SHP77 (cell line): ENCODE results near the gene BBS2.
A peak's percentile ranks its signal among the peaks of the same experiment; 100 is the strongest.

Source experiments
- DNase-seq, 2 experiments: peaks; one replicate each; lab custom pipeline; 2025; lab: John Stamatoyannopoulos, UW

Gene BBS2

DNA sequence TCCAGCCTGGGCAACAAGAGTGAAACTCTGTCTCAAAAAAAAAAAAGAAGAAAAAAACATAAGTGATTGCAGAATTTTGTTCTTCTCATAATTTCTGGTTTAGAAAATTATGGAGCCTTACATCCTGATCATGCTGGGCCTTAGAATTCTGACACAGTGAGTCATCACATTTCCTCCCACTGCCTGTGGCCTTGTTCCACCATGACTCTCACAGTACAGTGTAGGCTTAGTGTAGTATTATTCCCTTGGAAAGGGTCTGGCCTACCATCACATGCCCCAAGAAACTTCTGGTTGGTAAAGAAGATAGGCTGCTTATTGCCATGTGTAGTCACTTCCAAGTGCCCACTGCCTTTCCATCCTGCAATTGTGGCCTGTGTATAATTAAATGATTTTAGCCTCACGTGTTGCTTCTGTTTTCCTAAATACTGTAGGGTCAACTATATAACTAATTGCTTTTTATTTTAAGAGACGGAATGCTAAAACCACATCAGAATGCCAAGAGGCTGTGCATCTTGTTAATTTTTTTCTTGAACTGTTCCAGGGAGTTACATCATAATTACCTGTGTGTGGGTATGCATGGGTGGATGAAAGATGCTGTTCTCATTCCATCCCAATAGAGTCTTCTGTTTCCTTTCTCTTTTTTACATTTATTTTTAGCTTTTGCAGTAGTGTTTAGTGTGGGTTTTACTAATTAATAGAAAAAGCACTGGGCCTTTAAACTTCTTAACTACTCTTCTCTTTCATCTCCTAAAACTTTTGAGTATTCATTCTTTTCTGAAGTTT lies 42.5 kb downstream of the BBS2 start:
- no peak for DNase-seq

DNA sequence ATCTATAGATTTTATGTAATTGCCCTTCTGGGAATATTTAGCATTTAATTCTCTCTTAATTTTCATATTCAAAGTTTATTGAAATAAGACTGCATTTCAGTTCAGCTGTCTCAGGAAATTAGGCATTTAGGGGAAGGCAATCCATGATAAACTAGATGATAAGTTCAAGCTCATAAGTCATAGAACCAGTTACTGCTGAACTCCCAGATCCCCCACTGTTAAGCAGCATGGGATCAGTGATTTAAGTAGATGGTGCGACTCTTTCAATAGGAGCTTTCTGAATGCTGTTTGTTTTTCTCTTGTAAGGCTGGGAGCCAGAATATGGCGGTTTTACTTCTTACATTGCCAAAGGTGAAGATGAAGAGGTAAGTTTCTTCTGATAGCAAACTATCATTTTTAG lies 44.6 kb downstream of the BBS2 start:
- no peak for DNase-seq

DNA sequence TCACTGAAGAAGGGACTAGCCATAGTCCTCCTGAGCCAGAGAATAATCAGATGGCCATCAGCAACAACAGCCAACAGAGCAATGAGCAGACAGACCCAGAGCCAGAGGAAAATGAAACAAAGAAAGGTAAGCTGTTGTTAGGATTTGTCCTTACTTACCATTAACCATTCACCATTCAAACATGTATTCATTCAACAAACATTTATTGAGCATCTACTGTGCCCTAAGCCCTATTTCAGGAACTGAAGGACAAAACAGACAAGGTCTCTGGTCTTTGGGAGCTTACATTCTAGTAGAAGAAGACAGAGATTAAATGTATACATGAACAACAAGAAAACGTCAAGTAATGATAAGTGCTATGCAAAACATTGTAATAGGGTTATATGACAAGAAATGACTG lies 49.2 kb downstream of the BBS2 start:
- no peak for DNase-seq

DNA sequence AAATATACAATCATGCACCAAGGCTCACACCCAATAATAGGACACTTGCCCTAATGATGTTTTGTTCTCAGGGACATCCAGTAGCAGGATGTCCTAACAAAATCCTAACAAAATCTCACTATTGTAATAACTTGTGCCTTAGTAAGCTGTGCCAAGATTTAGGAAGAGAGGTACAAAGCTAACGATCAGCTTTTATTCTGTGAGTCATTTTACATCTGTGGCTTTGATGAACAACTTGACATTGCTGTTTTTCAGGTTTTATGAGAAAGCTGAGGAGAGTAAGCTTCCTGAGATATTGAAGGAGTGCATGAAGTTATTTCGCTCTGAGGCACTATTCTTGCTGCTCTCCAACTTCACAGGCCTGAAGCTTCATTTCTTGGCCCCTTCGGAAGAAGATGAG lies 49.6 kb downstream of the BBS2 start:
- DNase-seq: no peak

DNA sequence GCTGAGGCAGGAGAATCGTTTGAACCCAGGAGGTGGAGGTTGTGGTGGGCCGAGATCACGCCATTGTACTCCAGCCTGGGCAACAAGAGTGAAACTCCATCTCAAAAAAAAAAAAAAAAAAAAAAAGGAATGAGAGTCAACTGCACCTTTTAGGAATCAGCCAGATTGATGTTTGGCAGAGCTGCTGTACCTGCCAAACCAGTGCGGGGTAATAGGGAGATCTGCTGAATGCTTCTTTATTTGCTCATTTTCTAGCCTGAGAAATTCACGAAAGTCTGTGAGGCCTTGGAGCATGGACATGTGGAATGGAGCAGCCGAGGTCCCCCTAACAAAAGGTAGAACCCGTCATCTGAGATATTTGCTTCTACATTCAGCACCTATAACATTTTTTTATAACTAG lies 50.1 kb downstream of the BBS2 start:
- DNase-seq: no peak

DNA sequence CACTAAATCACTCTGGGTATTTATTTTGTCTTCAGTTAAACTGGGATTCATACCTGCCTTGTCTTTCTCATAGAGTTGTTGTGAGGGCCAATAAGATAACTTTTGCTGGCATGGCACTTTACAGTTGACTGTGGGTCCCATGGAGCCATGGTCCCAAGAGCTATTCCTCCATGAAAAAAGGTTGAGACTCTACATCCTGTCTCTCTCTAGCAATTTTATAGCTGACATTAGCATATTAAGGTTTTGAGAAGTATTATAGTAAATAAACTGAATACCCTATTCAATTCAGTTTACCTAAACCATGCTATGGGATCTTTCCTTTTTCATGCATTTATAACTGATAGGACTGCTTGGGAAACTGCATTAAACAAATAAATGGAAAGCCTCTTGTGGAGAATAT lies 51.0 kb downstream of the BBS2 start:
- DNase-seq: no peak

DNA sequence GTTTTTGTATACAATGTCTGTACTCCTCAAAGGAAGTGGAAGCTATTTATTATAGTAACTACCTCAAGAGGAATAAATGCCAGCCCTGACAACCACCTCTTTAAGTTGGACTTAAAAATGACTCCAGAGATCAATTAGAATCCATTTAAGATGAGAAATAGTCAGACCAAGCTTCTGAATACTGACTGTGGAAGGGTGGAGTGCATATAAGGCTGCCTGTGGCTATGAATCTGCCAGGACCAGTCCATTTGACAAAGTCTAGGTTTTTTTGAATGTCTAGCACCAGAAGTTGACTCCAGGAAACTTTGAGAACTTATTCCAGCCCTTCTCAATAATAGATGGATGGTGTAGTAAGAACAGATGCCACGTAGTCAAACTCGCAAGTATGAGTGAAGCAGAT lies 53.5 kb downstream of the BBS2 start:
- no peak for DNase-seq

DNA sequence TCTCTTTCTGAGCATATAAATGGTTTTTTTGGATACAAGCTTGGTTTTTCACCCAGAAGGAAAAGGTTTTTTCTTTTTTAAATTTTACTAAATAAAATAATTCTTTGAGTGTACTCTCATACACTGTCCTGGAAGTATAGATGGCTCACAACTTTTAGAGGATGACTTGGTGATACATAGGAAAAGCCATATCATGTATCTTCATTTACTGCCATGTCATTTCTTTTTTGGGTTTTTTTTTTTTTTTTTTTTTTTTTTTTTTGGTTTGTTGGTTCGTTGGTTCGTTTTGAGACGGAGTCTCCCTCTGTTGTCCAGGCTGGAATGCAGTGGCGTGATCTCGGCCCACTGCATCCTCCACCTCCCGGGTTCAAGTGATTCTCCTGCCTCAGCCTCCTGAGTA lies 56.7 kb downstream of the BBS2 start:
- no peak for DNase-seq

DNA sequence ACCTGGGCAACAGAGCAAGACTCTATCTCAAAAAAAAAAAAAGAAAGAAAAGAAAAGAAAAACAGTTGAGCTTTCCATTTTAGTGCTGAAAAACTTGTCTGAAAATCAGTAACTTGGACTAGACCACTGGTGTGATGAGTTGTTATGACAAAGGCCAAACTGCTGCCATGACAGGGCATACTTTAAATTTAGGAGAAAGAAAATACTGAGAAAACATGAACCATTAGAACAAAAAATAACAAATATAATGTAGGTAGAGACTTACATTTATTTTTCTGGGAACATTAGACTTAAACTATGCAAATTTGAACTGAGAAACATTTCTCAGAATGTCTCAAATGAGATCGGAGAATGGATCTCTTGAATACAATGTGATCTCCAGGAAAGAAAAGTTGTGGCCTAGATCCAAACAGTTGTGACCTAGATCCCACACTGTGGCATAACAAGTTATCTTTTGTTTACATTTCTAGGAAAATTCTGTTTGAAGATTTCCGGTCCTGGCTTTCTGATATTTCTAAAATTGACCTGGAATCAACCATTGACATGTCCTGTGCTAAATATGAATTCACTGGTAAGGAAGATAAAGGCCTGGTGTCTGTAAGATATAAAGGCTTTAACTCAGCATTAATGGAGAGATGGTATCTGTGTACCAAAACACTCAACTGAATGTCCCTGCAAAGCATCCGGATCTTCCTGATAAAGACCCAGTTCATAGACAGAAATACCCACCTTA lies 57.6 kb downstream of the BBS2 start:
- no peak for DNase-seq

DNA sequence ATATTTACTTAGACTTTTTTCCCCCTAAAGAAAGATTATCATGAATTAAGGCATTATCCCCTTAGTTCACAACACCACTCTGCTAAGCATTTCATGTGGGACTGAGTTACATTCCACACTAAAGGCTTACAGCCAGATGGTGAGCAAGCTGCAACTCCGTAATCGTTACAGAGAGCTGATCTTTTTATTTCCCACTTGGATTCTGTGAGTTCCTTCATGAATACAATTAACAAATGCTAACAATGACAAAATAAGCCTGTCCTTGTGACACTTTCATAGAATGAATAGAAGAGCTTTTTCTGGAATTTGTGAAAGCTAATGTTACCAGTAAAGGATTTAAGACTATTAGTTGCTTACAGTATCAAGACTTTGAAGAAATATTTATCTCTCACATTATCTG lies 59.7 kb downstream of the BBS2 start:
- no peak for DNase-seq

DNA sequence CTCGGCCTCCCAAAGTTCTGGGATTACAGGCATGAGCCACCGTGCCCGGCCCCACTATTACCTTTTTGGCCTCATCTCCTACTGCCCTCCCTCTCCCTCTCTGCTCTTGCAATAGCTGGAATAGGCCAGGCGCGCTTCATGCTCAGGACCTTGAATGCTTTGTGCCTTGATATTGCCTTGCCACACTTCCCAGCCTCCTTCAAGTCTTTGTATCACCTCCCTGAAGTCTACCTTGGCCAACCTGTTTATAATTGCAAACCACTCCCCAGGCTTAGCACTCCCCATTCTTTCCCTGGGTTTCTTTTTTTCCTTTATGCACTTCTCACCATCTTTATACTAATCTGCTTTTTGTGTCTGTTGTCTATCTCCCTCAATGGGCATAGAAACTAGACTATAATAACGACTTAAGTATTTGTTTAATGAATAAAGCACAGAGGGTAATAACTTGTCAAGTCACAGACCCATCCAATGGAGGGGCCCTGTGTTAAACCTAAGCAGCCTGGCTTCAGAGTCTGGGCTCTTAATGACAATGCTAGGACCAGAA lies 61.8 kb downstream of the BBS2 start:
- DNase-seq: no peak

DNA sequence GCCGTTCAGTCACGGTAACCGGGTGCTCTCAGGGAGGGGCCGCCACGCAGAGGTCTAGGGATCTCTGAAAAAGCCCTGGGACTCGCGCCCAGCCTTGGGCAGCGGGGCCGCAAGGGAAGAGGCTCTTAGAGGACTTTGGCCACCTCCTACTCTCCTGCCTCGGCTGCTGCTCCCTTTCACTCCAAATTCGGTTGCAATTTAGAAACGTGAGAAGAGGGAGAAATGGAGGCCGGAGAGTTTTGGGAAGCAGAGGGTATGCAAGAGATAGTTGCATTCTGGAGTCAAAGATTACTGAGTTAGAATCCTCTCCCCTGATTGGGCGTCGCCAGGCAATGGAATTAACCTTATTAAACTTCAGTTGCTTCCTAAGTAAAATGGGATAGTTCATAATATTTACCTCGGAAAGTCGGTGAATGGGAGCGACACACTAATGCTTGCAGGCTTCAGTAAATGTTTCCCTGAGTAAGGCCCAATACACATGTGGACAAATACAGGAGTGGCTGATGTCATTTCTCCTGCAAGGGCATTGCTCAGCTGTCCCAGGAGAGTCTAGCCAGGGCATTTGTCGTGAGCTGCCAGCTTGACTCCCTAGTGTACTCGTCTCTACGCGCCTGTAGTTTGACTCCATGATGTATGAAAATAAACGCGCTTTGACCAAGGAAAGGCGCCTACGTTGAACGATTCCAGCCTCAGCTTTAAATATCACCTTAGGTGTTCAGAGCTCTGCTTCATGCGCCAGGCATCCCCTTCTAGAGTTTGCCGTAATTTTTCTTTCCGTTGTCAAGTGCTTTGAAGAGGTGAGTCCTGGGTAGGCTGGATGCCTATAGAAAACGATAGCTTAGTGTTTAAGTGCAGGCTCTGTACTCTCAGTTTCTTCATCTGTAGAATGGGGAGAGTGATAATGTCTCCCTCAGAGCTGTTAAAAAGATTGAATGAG lies 67.8 kb downstream of the BBS2 start:
- peak; percentile 55 to 65 for DNase-seq

DNA sequence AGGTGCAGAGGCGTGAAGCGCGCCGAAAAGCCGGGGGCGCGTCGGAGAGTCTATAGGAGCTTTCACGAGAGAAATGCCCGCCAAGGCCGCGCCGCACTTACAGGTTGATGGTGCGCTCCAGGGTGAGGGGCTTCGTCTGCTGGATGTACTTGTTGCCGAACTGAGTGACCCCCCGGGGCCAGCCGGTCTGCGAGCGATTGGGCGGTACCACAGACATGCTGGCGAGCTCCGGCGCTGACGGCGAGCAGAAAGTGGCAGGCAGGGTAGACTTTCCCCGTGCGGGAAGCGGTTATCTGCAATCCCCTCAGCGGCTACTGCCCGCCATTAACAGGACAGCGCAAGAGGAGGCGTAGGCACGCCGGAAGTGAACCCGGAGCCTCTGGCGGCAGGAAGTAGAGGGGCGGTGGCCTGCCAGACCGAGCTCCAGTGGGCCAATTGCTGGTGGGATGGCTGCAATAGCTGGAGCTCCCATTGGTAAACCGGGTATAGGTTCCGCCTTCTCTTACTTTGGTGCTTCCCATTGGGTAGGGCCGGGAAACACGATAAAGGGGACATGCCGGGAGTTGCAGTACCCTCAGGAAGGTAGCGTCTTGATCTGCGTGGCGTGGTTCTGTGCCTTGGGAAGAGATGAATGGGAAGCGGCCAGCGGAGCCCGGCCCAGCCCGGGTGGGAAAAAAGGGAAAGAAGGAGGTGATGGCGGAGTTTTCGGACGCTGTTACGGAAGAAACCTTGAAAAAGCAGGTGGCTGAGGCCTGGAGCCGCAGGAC lies 68.7 kb downstream of the BBS2 start, which contains the start of the genes NUDT21 and OGFOD1:
Gene NUDT21, minus strand, starts transcription at position 347 of the 767 bp plus-strand sequence. Its CDS starts 130 bp downstream, at position 217.
Gene OGFOD1, plus strand, starts transcription at position 569 of the 767 bp plus-strand sequence. Its CDS starts 59 bp downstream, at position 628.
- peak; percentile 97 for DNase-seq

DNA sequence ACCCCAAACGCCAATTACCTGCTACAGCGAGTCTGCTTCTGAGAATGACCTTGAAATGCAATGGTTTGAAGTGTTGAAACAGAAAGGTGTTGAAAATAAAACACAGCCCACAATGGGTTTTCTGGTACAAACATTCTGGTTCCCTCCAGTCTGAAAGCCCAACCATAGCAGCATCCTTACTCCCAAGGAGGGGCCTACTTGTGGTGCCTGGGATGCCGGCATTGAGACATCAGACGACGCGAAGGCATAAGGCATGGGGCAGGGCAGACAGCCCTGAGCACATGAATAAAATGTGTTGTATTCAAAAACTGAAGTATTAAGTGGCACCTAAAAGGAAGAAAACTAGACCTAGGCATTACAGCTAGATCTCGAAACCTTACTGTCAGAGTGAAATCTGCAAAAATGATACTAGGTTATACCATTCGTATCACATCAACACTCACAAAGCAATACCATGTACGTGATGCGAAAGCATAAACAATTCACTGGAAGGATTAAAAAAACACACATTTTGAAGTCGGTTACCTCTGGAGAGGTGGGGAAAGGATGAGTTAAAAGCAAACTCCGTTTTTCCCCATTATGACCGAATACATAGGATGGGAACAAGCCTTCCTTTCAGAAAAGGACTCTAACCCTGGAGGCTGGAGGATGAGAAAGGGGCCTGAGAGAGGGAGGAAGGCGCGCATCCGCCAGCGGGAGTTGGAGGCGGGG lies 69.4 kb downstream of the BBS2 start:
- DNase-seq: no peak

DNA sequence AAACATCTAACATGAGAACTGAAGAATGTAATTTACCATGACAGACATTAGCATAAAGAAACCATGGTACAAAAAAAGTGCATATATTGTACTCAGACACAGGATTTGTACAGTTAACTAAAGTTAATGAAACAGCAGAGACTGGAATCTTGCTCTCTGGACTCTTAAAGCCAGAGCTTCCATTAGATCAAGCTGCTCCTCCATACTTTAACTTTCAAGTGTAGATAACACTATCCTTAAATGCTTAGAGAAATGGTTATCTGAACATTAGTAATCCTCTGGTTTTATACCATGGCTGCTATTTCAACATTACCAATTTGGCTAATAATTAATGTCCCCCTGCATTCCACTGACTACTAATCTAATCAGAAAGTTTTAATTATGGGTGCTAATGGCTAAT lies 71.8 kb downstream of the BBS2 start:
- DNase-seq: no peak

DNA sequence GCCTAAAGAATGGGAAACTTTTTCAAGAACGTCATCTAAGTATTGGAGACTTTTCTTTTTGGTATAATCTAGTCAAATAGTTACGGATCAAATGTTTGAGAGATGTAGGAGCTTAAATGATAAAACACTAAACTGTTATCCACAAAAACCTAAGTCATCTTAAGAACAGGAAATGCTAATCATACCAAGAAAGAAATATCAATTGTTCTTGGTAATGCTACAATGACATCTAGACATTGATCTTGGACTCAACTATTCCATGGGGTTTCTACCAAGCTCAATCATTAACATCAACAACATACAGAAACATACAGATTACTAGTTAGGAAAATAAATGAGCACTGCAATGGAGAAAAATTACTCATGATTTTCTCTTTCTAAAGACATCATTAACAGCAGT lies 72.5 kb downstream of the BBS2 start:
- DNase-seq: no peak

DNA sequence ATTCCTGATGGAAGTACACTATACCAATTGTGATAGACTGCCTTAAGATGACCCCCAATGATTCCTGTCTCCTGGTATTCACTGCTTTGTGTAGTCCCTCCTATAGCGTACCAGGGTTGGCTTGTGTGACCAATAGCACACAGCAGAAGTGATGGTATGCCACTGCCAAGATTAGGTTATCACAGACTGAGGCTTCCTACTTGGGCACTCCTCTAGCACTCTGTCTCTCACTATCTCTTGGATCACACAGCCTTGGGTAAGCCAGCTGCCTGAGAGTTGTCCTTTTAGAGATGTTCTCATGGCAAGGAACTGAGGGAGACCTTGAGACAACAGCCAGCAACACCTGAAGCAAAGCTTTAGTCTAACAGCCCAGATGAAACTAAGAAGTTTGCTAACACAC lies 81.8 kb downstream of the BBS2 start:
- no peak for DNase-seq

DNA sequence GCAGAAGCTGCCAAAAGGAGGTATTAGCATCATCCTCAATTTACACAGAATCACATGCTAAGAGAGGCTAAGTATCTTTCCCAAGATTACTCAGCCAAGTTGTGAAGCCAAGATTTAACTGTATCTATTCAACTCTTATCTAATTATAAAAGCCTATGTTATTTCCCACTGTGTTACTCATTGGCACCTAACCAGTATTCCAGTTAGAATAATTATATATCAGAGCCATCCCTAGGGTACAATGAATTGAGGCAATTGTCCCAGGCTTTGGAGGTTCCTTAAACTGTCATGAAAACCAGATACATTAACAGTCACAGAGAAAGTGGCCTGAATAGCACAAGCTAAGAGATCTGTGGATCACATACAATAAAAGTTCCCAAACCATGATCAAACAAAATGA lies 83.6 kb downstream of the BBS2 start:
- DNase-seq: no peak
